ENCODE results near the gene LTBP1. TPM values are rescaled to one million over a fixed set of nuclear protein-coding genes. Genes with fewer than 3 reads are reported as not detected.

LTBP1 gene
- total and polyA plus RNA-seq, 2 of the 13 experiments (the other 11 are each of a cell fraction or from before 2014, with no cell fraction given): 0.12 to 0.22 TPM

GRCh38 chr2:33197198-33197938 is 250.6 kb downstream of the LTBP1 start (continued):
- peak; percentile 66; the same call in 1 of the 2 replicates for TF ChIP-seq HMG20B (CRISPR knock-in tag; conservative IDR thresholded peaks at IDR 0.05)
- TF ChIP-seq FOXP1 (IDR thresholded peaks at IDR 0.05): no peak
- peak; percentile 64 for TF ChIP-seq FOXP1 (CRISPR knock-in tag; IDR thresholded peaks at IDR 0.05)
- no peak for TF ChIP-seq PAX8 (CRISPR knock-in tag; IDR thresholded peaks at IDR 0.05; ENCODE audit: borderline replicate concordance)
- TF ChIP-seq YEATS4 (CRISPR knock-in tag; IDR thresholded peaks at IDR 0.05; ENCODE audit: borderline replicate concordance): no peak
- TF ChIP-seq ZNF792 (CRISPR knock-in tag; IDR thresholded peaks at IDR 0.05): peak; percentile 35; the same call in 1 of the 2 replicates
- TF ChIP-seq SRF (IDR thresholded peaks at IDR 0.05; ENCODE audit: low read depth, low read length): 0 out of 2 replicates have a peak, but pooled peaks have one; percentile 27
- TF ChIP-seq ZNF660 (CRISPR knock-in tag; IDR thresholded peaks at IDR 0.05; ENCODE audit: borderline replicate concordance, low read depth): no peak
- TF ChIP-seq ZUFSP (CRISPR knock-in tag; IDR thresholded peaks at IDR 0.05; ENCODE audit: borderline replicate concordance): no peak
- no peak for TF ChIP-seq PRPF4 (IDR thresholded peaks at IDR 0.05; ENCODE audit: low read depth, low read length, poor library complexity, severe bottlenecking)
- no peak for TF ChIP-seq NFE2L1 (CRISPR knock-in tag; IDR thresholded peaks at IDR 0.05; ENCODE audit: borderline replicate concordance)
- peak; percentile 78 for TF ChIP-seq TEAD3 (CRISPR knock-in tag; optimal IDR thresholded peaks at IDR 0.05; ENCODE audit: borderline replicate concordance)
- TF ChIP-seq MIER3 (CRISPR knock-in tag; IDR thresholded peaks at IDR 0.05; ENCODE audit: borderline replicate concordance): peak; percentile 60; the same call in 1 of the 2 replicates
- no peak for TF ChIP-seq ZNF335 (CRISPR knock-in tag; IDR thresholded peaks at IDR 0.05)
- no peak for TF ChIP-seq ZNF607 (CRISPR knock-in tag; IDR thresholded peaks at IDR 0.05; ENCODE audit: borderline replicate concordance)
- TF ChIP-seq, protein P1, sequence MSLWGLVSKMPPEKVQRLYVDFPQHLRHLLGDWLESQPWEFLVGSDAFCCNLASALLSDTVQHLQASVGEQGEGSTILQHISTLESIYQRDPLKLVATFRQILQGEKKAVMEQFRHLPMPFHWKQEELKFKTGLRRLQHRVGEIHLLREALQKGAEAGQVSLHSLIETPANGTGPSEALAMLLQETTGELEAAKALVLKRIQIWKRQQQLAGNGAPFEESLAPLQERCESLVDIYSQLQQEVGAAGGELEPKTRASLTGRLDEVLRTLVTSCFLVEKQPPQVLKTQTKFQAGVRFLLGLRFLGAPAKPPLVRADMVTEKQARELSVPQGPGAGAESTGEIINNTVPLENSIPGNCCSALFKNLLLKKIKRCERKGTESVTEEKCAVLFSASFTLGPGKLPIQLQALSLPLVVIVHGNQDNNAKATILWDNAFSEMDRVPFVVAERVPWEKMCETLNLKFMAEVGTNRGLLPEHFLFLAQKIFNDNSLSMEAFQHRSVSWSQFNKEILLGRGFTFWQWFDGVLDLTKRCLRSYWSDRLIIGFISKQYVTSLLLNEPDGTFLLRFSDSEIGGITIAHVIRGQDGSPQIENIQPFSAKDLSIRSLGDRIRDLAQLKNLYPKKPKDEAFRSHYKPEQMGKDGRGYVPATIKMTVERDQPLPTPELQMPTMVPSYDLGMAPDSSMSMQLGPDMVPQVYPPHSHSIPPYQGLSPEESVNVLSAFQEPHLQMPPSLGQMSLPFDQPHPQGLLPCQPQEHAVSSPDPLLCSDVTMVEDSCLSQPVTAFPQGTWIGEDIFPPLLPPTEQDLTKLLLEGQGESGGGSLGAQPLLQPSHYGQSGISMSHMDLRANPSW (CRISPR knock-in tag; IDR thresholded peaks at IDR 0.05; ENCODE audit: borderline replicate concordance): 0 out of 2 replicates have a peak, but pooled peaks have one; percentile 23
- no peak for TF ChIP-seq ZNF253 (CRISPR knock-in tag; IDR thresholded peaks at IDR 0.05; ENCODE audit: borderline replicate concordance)
- peak; percentile 83; the same call in 1 of the 2 replicates for TF ChIP-seq ZNF331 (CRISPR knock-in tag; IDR thresholded peaks at IDR 0.05)
- peak; percentile 63; the same call in 1 of the 2 replicates for TF ChIP-seq MIER2 (CRISPR knock-in tag; IDR thresholded peaks at IDR 0.05)
- peak; percentile 83 for TF ChIP-seq GATAD2A (CRISPR knock-in tag; IDR thresholded peaks at IDR 0.05)
- TF ChIP-seq CEBPG (CRISPR knock-in tag; IDR thresholded peaks at IDR 0.05): peak; percentile 83
- TF ChIP-seq, protein P2, sequence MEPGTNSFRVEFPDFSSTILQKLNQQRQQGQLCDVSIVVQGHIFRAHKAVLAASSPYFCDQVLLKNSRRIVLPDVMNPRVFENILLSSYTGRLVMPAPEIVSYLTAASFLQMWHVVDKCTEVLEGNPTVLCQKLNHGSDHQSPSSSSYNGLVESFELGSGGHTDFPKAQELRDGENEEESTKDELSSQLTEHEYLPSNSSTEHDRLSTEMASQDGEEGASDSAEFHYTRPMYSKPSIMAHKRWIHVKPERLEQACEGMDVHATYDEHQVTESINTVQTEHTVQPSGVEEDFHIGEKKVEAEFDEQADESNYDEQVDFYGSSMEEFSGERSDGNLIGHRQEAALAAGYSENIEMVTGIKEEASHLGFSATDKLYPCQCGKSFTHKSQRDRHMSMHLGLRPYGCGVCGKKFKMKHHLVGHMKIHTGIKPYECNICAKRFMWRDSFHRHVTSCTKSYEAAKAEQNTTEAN (CRISPR knock-in tag; conservative IDR thresholded peaks at IDR 0.05): no peak
- TF ChIP-seq MXD3 (CRISPR knock-in tag; IDR thresholded peaks at IDR 0.05): no peak
- TF ChIP-seq, protein P3, sequence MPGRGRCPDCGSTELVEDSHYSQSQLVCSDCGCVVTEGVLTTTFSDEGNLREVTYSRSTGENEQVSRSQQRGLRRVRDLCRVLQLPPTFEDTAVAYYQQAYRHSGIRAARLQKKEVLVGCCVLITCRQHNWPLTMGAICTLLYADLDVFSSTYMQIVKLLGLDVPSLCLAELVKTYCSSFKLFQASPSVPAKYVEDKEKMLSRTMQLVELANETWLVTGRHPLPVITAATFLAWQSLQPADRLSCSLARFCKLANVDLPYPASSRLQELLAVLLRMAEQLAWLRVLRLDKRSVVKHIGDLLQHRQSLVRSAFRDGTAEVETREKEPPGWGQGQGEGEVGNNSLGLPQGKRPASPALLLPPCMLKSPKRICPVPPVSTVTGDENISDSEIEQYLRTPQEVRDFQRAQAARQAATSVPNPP (CRISPR knock-in tag; IDR thresholded peaks at IDR 0.05): no peak
- TF ChIP-seq NR3C1 (CRISPR knock-in tag; IDR thresholded peaks at IDR 0.05): no peak

All from HepG2 (cell line).